Fibroblast of lung (primary cell): ENCODE measurements around the gene MAGI2.

ENCODE experiments used
- EZH2 ChIP-seq: IDR thresholded peaks from 2 replicates; pipeline ENCODE4 v1.5.1; 2012; ENCODE audit warnings: low read length, control low read depth, mild to moderate bottlenecking; ENCODE audit errors: missing control alignments
- TF ChIP-seq, protein P1 (sequence below), 2 donors: IDR thresholded peaks in 1 of 2; conservative IDR thresholded peaks in 1 of 2; 1 replicate in 1 of 2; 2 replicates in 1 of 2; pipeline ENCODE4 v1.5.1; 2011 to 2012; ENCODE audit warnings: low read length in 2 of 2, control low read depth in 1 of 2, inconsistent platforms in 1 of 2, low read depth in 1 of 2, mild to moderate bottlenecking in 1 of 2

GRCh38 chr7:78673272-78673671, 780.2 kb downstream of the MAGI2 start:
- TF ChIP-seq, protein P1, sequence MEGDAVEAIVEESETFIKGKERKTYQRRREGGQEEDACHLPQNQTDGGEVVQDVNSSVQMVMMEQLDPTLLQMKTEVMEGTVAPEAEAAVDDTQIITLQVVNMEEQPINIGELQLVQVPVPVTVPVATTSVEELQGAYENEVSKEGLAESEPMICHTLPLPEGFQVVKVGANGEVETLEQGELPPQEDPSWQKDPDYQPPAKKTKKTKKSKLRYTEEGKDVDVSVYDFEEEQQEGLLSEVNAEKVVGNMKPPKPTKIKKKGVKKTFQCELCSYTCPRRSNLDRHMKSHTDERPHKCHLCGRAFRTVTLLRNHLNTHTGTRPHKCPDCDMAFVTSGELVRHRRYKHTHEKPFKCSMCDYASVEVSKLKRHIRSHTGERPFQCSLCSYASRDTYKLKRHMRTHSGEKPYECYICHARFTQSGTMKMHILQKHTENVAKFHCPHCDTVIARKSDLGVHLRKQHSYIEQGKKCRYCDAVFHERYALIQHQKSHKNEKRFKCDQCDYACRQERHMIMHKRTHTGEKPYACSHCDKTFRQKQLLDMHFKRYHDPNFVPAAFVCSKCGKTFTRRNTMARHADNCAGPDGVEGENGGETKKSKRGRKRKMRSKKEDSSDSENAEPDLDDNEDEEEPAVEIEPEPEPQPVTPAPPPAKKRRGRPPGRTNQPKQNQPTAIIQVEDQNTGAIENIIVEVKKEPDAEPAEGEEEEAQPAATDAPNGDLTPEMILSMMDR (conservative IDR thresholded peaks at IDR 0.05 in 1 of 2, IDR thresholded peaks at IDR 0.05 in 1 of 2; ENCODE audit: low read depth in 1 of 2, low read length in 2 of 2), result no peak
- TF ChIP-seq EZH2, result no peak
